ENCODE measurements around the gene ZNF787. TPM values are rescaled to one million over a fixed set of nuclear protein-coding genes. Genes with fewer than 3 reads are reported as not detected.

ZNF787 gene
- total RNA-seq, 1 donor = 27.5 TPM

- Histone ChIP-seq H3K4me3 (ENCODE audit: insufficient read depth, low read length) (no peak overlapping the region), H3K79me2 (ENCODE audit: insufficient read depth, low read length) (peaks cover 27% of the 10 kb centered on the region)
Measured at GRCh38 chr19:56148096-56148495, 27.0 kb upstream of the ZNF787 start.

GRCh38 chr19:56147307-56147706 lies 26.2 kb upstream of the ZNF787 start:
- no peak for DNase-seq (ENCODE audit: insufficient read length, low spot score, missing footprints)
- Histone ChIP-seq H3K4me2 (ENCODE audit: insufficient read depth, low read length) (no peak overlapping the region), H2AFZ (ENCODE audit: low read length) (no peak overlapping the region), H3K36me3 (ENCODE audit: insufficient read depth, low read length) (no peaks in the 10 kb centered on the region), H4K20me1 (ENCODE audit: insufficient read depth, low read length) (peaks cover 4% of the 10 kb centered on the region), H3K4me3 (ENCODE audit: insufficient read depth, low read length) (no peak overlapping the region), H3K27me3 (ENCODE audit: insufficient read depth, low read length) (no peaks in the 10 kb centered on the region), H3K4me1 (ENCODE audit: insufficient read depth, low read length) (peaks cover 7% of the 10 kb centered on the region), H3K79me2 (ENCODE audit: insufficient read depth, low read length) (peaks cover 31% of the 10 kb centered on the region), H3K9me3 (ENCODE audit: low read depth, low read length) (no peaks in the 10 kb centered on the region), H3K27ac (ENCODE audit: low read depth, low read length) (no peak overlapping the region)
- no peak for TF ChIP-seq CTCF (IDR thresholded peaks at IDR 0.05; ENCODE audit: extremely low read depth, low read depth, low read length)

More at GRCh38 chr19:56148096-56148495, 27.0 kb upstream of the ZNF787 start:
- Histone ChIP-seq H3K27me3 (ENCODE audit: insufficient read depth, low read length) (no peaks in the 10 kb centered on the region), H4K20me1 (ENCODE audit: insufficient read depth, low read length) (peaks cover 12% of the 10 kb centered on the region), H3K4me2 (ENCODE audit: insufficient read depth, low read length) (no peak overlapping the region), H2AFZ (ENCODE audit: low read length) (no peak overlapping the region), H3K4me1 (ENCODE audit: insufficient read depth, low read length) (peaks cover 6% of the 10 kb centered on the region), H3K9me3 (ENCODE audit: low read depth, low read length) (no peaks in the 10 kb centered on the region), H3K36me3 (ENCODE audit: insufficient read depth, low read length) (no peaks in the 10 kb centered on the region), H3K27ac (ENCODE audit: low read depth, low read length) (no peak overlapping the region)
- no peak for TF ChIP-seq CTCF (IDR thresholded peaks at IDR 0.05; ENCODE audit: extremely low read depth, low read depth, low read length)
- peak; percentile 75 for DNase-seq (ENCODE audit: insufficient read length, low spot score, missing footprints)

- no peak for TF ChIP-seq CTCF (IDR thresholded peaks at IDR 0.05; ENCODE audit: extremely low read depth, low read depth, low read length)
- Histone ChIP-seq H3K27ac (ENCODE audit: low read depth, low read length) (no peak overlapping the region), H3K4me2 (ENCODE audit: insufficient read depth, low read length) (no peak overlapping the region)
Measured at GRCh38 chr19:56146904-56147303, 25.8 kb upstream of the ZNF787 start.

GRCh38 chr19:56145698-56146097 lies 24.6 kb upstream of the ZNF787 start:
- no peaks in the 10 kb centered on the region for H3K36me3 ChIP-seq (ENCODE audit: insufficient read depth, low read length)
- no peak overlapping the region for H3K4me3 ChIP-seq (ENCODE audit: insufficient read depth, low read length)
- H3K79me2 ChIP-seq (ENCODE audit: insufficient read depth, low read length) = peaks cover 36% of the 10 kb centered on the region
- no peaks in the 10 kb centered on the region for H3K9me3 ChIP-seq (ENCODE audit: low read depth, low read length)
- peak; percentile 89 for DNase-seq (ENCODE audit: insufficient read length, low spot score, missing footprints)
- no peak for TF ChIP-seq CTCF (IDR thresholded peaks at IDR 0.05; ENCODE audit: extremely low read depth, low read depth, low read length)
- no peaks in the 10 kb centered on the region for H3K27me3 ChIP-seq (ENCODE audit: insufficient read depth, low read length)
- peaks cover 4% of the 10 kb centered on the region for H4K20me1 ChIP-seq (ENCODE audit: insufficient read depth, low read length)
- H2AFZ ChIP-seq (ENCODE audit: low read length) = no peak overlapping the region
- H3K27ac ChIP-seq (ENCODE audit: low read depth, low read length) = no peak overlapping the region
- H3K4me1 ChIP-seq (ENCODE audit: insufficient read depth, low read length) = peaks cover 14% of the 10 kb centered on the region
- no peak overlapping the region for H3K4me2 ChIP-seq (ENCODE audit: insufficient read depth, low read length)

More at GRCh38 chr19:56146904-56147303, 25.8 kb upstream of the ZNF787 start:
- Histone ChIP-seq H3K4me1 (ENCODE audit: insufficient read depth, low read length) (peaks cover 11% of the 10 kb centered on the region), H3K27me3 (ENCODE audit: insufficient read depth, low read length) (no peaks in the 10 kb centered on the region), H4K20me1 (ENCODE audit: insufficient read depth, low read length) (peaks cover 4% of the 10 kb centered on the region), H3K4me3 (ENCODE audit: insufficient read depth, low read length) (no peak overlapping the region), H2AFZ (ENCODE audit: low read length) (no peak overlapping the region), H3K9me3 (ENCODE audit: low read depth, low read length) (no peaks in the 10 kb centered on the region), H3K79me2 (ENCODE audit: insufficient read depth, low read length) (peaks cover 32% of the 10 kb centered on the region), H3K36me3 (ENCODE audit: insufficient read depth, low read length) (no peaks in the 10 kb centered on the region)
- DNase-seq (ENCODE audit: insufficient read length, low spot score, missing footprints) = peak; percentile 85

Measured in osteoblast (primary cell).